Measurements from ENCODE around the gene KRT33B. TPM values are rescaled to one million over a fixed set of nuclear protein-coding genes. Genes with fewer than 3 reads are reported as not detected.

Gene KRT33B
- total and polyA plus RNA-seq, 11 donors, result not detected

DNA sequence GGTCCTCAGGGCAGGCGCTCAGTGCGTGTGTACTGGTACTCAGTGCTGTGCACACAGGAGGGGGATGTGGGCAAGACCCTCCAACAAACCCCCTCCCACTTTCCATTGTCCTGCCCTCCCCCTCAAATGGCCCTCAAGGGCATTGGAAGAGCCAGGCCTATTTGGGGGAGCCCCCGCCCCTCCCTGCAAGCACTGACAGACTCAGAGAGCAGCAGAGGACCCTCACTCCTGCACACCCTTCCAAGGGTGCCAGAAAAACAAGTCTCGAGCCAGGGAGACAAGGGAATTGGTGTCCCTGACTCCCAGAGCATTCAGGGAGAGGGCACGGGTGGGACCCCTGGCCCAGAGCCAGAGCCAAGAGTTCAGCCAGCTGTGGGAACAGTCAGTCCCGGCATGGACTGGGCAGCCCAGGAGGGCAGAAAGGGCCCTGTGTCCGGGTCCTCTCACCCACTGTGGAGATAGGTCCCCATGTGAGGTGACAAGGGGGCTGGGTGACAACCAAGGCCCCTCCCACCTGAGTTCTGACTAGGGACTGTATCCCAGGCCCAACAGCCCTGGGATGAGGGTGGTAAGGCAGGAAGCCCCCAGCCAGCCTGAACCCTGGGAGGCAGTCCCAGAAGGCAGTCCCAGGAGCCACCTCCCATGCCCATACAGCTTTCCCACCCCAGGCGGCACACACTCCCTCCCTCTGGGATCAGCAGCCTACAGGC, 42.0 kb downstream of the KRT33B start:
- 74 to 91% (median 76%) methylated on average over 5 to 8 of the region's 8 CpGs for WGBS, 4 donors
- Histone ChIP-seq H3K4me1 (no peaks in the 10 kb centered on the region), H3K27ac (no peak overlapping the region), H3K4me3 (no peak overlapping the region), H3K36me3 (no peaks in the 10 kb centered on the region), H3K9me3 (no peaks in the 10 kb centered on the region), H3K27me3 (peaks cover 0 to 10% (median 0%) of the 10 kb centered on the region in 9 donors)
- intact Hi-C loops (cut with DNase I), result loop anchor here in 7 of 10 donors (2.0 to 10.0 kb wide), 7 partner anchors 63 to 523 kb away; partner anchors contain the start of gene KRTAP9-6 (in 1 of the 7)
- DNase-seq, result no peak
- no peak for ATAC-seq
- TF ChIP-seq, protein P1, sequence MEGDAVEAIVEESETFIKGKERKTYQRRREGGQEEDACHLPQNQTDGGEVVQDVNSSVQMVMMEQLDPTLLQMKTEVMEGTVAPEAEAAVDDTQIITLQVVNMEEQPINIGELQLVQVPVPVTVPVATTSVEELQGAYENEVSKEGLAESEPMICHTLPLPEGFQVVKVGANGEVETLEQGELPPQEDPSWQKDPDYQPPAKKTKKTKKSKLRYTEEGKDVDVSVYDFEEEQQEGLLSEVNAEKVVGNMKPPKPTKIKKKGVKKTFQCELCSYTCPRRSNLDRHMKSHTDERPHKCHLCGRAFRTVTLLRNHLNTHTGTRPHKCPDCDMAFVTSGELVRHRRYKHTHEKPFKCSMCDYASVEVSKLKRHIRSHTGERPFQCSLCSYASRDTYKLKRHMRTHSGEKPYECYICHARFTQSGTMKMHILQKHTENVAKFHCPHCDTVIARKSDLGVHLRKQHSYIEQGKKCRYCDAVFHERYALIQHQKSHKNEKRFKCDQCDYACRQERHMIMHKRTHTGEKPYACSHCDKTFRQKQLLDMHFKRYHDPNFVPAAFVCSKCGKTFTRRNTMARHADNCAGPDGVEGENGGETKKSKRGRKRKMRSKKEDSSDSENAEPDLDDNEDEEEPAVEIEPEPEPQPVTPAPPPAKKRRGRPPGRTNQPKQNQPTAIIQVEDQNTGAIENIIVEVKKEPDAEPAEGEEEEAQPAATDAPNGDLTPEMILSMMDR (IDR thresholded peaks at IDR 0.05), result no peak
- TF ChIP-seq POLR2A (IDR thresholded peaks at IDR 0.05), result no peak

DNA sequence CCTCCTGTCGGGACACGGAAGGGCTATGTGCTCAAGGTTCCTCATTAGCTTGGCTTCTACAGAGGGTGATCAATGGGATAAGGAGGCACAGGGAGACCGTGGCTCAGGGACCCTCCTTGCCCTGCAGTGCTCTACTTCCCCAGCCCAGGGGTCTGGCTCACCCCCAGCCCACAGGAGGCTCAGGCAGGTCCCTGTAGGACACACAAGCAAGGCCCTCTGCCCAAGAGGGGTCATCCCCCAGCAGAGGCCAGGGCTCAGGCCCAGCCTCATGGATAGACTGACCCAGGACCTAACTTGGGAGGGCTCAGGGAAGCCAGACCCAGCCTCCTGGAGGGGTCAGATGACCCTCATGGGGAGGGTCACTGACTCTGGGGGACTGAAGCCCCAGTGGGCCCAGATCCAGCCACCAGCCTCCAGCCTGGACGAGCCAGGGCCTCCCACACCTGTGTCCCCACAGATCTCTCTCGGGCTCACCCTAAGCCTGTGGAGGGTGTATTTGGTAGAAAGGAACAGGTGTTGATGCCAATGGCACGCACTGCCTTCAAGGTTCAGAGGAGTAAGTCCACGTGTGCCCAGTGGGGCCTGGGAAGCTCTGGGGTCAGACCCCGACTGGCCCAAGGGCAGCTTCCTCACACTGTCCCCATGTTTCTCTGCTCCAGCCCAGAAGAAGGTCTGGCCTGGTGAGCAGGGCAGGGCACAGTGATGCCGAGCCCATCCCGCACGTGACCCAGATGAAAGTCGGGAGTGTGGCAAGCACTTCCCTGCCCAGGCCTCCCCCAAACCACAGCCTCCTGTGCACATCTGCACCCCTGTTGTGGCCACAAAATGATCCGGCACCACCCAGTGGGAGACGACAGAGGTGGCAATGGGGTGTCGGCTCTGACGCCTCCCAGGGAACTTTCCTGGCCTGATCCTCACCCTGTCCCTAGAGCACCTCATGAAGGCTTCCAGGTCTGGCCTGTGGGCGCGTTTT, 43.2 kb downstream of the KRT33B start:
- H3K9me3 ChIP-seq, result no peaks in the 10 kb centered on the region
- TF ChIP-seq, protein P1 (IDR thresholded peaks at IDR 0.05), result no peak
- TF ChIP-seq POLR2A (IDR thresholded peaks at IDR 0.05), result no peak
- no peak for ATAC-seq
- no peak overlapping the region for H3K4me3 ChIP-seq
- peaks cover 0 to under 1% (median 0%) of the 10 kb centered on the region in 9 donors for H3K27me3 ChIP-seq
- DNase-seq, result no peak
- intact Hi-C loops (cut with DNase I), result loop anchor here in 6 of 10 donors (5.0 to 10.0 kb wide), 6 partner anchors 62 to 522 kb away; partner anchors contain the start of gene KRTAP9-6 (in 1 of the 6)
- H3K4me1 ChIP-seq, result no peaks in the 10 kb centered on the region
- no peaks in the 10 kb centered on the region for H3K36me3 ChIP-seq
- no peak overlapping the region for H3K27ac ChIP-seq
- 79 to 87% (median 84%) methylated on average over 10 to 18 of the region's 18 CpGs for WGBS, 4 donors

DNA sequence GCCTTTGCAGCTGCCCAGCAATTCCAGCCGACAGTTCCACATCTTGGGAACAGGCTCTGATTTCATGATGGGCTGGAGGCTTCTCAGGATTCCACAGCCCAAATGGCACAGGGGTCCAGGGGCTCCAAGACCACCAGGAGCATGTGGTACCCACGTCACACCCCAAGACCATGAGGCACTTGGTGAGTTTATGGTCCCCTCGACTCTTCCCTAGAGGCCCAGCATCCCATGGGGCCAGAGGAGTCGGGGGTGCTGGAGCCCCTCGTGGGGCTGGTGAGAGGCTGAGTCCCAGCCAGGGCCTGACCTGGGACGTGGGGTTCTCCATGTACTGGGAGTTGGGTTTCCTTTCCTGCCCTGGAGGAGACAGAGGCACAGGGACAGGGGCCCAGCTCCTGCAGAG, 44.0 kb downstream of the KRT33B start:
- H3K27me3 ChIP-seq, result no peaks in the 10 kb centered on the region
- 76 to 89% (median 79%) methylated on average over 3 to 6 of the region's 6 CpGs for WGBS, 4 donors
- TF ChIP-seq POLR2A (IDR thresholded peaks at IDR 0.05), result no peak
- TF ChIP-seq, protein P1 (IDR thresholded peaks at IDR 0.05), result no peak
- H3K4me1 ChIP-seq, result no peaks in the 10 kb centered on the region
- DNase-seq, result no peak
- intact Hi-C loops (cut with DNase I), result loop anchor here in 6 of 10 donors (5.0 to 10.0 kb wide), 6 partner anchors 61 to 521 kb away; partner anchors contain the start of gene KRTAP9-6 (in 1 of the 6)
- H3K9me3 ChIP-seq, result peaks cover 0 to under 1% (median 0%) of the 10 kb centered on the region in 12 donors
- no peak overlapping the region for H3K4me3 ChIP-seq
- no peak for ATAC-seq
- no peak overlapping the region for H3K27ac ChIP-seq
- no peaks in the 10 kb centered on the region for H3K36me3 ChIP-seq

Data from heart left ventricle (tissue), 16 donors.